Osteoblast (primary cell): ENCODE measurements around the gene FCF1. TPM values are rescaled to one million over a fixed set of nuclear protein-coding genes. Genes with fewer than 3 reads are reported as not detected.

Source experiments
- DNase-seq: peaks from one replicate; pipeline ENCODE4 v3.0.0; 2011; ENCODE audit warnings: low spot score, mixed read lengths; ENCODE audit not compliant: insufficient read length; ENCODE audit errors: missing footprints
- H2AFZ ChIP-seq: 2 replicates; pipeline ENCODE4 v1.6.0; 2011; ENCODE audit warnings: mild to moderate bottlenecking, low read length
- H3K27ac ChIP-seq: 2 replicates; pipeline ENCODE4 v1.5.1; 2011; ENCODE audit warnings: mild to moderate bottlenecking, low read depth, low read length, moderate library complexity
- H3K27me3 ChIP-seq: 2 replicates; pipeline ENCODE4 v1.6.0; 2012; ENCODE audit warnings: mild to moderate bottlenecking, control low read depth, inconsistent platforms, low read length, moderate library complexity; ENCODE audit not compliant: insufficient read depth
- H3K36me3 ChIP-seq: 2 replicates; pipeline ENCODE4 v1.5.1; 2011; ENCODE audit warnings: mild to moderate bottlenecking, low read length, control low read depth, moderate library complexity; ENCODE audit not compliant: insufficient read depth
- H3K4me1 ChIP-seq: 2 replicates; pipeline ENCODE4 v1.5.1; 2011; ENCODE audit warnings: mild to moderate bottlenecking, low read length, control low read depth, moderate library complexity; ENCODE audit not compliant: insufficient read depth
- H3K4me2 ChIP-seq: 2 replicates; pipeline ENCODE4 v1.6.0; 2011; ENCODE audit warnings: mild to moderate bottlenecking, low read length; ENCODE audit not compliant: insufficient read depth
- H3K4me3 ChIP-seq: fragments of 200-600 bp; sonication (generic); 3 replicates; pipeline ENCODE4 v1.5.1; 2012; ENCODE audit warnings: mild to moderate bottlenecking, low read length, inconsistent platforms; ENCODE audit not compliant: insufficient read depth
- H3K79me2 ChIP-seq: 2 replicates; pipeline ENCODE4 v1.6.0; 2012; ENCODE audit warnings: mild to moderate bottlenecking, low read length, control low read depth, inconsistent platforms; ENCODE audit not compliant: insufficient read depth
- H3K9me3 ChIP-seq: 2 replicates; pipeline ENCODE4 v1.5.1; 2011; ENCODE audit warnings: low read depth, low read length, control low read depth
- H4K20me1 ChIP-seq: 2 replicates; pipeline ENCODE4 v1.6.0; 2012; ENCODE audit warnings: mild to moderate bottlenecking, low read length, control low read depth; ENCODE audit not compliant: insufficient read depth
- CTCF ChIP-seq: IDR thresholded peaks from 2 replicates; pipeline ENCODE4 v1.5.1; 2011; ENCODE audit warnings: mild to moderate bottlenecking, low read depth, low read length, moderate library complexity; ENCODE audit errors: extremely low read depth
- total RNA-seq: library from RNA; depleted of rRNA; stranded (reverse); fragments of >200 nt; gene quantifications from 2 replicates; pipeline ENCODE4 v1.2.3, GENCODE V29; 2012

FCF1 gene
- total RNA-seq, 1 donor, result 35.1 TPM

- no peak for DNase-seq
- Histone ChIP-seq H3K4me2 (no peak overlapping the region), H3K4me3 (no peak overlapping the region), H3K27me3 (no peaks in the 10 kb centered on the region), H4K20me1 (no peaks in the 10 kb centered on the region), H3K36me3 (peaks cover 56% of the 10 kb centered on the region), H3K79me2 (no peaks in the 10 kb centered on the region), H2AFZ (no peak overlapping the region), H3K4me1 (peaks cover 29% of the 10 kb centered on the region), H3K27ac (no peak overlapping the region), H3K9me3 (no peaks in the 10 kb centered on the region)
- no peak for TF ChIP-seq CTCF
Measured at GRCh38 chr14:74669256-74669655, 43.7 kb upstream of the FCF1 start.

GRCh38 chr14:74669846-74670245 is 43.1 kb upstream of the FCF1 start:
- H3K27me3 ChIP-seq, result no peaks in the 10 kb centered on the region
- DNase-seq, result no peak
- no peak overlapping the region for H2AFZ ChIP-seq
- H3K9me3 ChIP-seq, result no peaks in the 10 kb centered on the region
- H4K20me1 ChIP-seq, result no peaks in the 10 kb centered on the region
- H3K4me2 ChIP-seq, result no peak overlapping the region
- peaks cover 59% of the 10 kb centered on the region for H3K36me3 ChIP-seq
- TF ChIP-seq CTCF, result no peak
- H3K4me3 ChIP-seq, result no peak overlapping the region
- peaks cover 29% of the 10 kb centered on the region for H3K4me1 ChIP-seq
- H3K79me2 ChIP-seq, result no peaks in the 10 kb centered on the region
- H3K27ac ChIP-seq, result no peak overlapping the region

- Histone ChIP-seq H3K9me3 (no peaks in the 10 kb centered on the region), H3K27ac (peak overlapping the region; percentile 77), H2AFZ (no peak overlapping the region), H3K36me3 (peaks cover 61% of the 10 kb centered on the region), H3K4me3 (no peak overlapping the region), H3K79me2 (no peaks in the 10 kb centered on the region), H4K20me1 (no peaks in the 10 kb centered on the region), H3K27me3 (no peaks in the 10 kb centered on the region), H3K4me1 (peaks cover 29% of the 10 kb centered on the region), H3K4me2 (peak overlapping the region; percentile 54)
- DNase-seq, result peak; percentile 58
- TF ChIP-seq CTCF, result no peak
Measured at GRCh38 chr14:74670726-74671411, 42.1 kb upstream of the FCF1 start.

- H3K27ac ChIP-seq, result peak overlapping the region; percentile 77
- H3K4me2 ChIP-seq, result peak overlapping the region; percentile 54
- TF ChIP-seq CTCF, result no peak
Measured at GRCh38 chr14:74671789-74672188, 41.2 kb upstream of the FCF1 start.

More at GRCh38 chr14:74671789-74672188, 41.2 kb upstream of the FCF1 start:
- Histone ChIP-seq H3K79me2 (no peaks in the 10 kb centered on the region), H3K27me3 (no peaks in the 10 kb centered on the region), H3K9me3 (no peaks in the 10 kb centered on the region), H3K36me3 (peaks cover 64% of the 10 kb centered on the region), H2AFZ (no peak overlapping the region), H3K4me3 (no peak overlapping the region), H3K4me1 (peaks cover 29% of the 10 kb centered on the region), H4K20me1 (no peaks in the 10 kb centered on the region)
- peak; percentile 85 for DNase-seq
